ENCODE results near the gene SOS2.
"Not testable (repeated sequence)": the region's sequence is repeated elsewhere in the genome, so short reads cannot be mapped to it uniquely, and the experiment has no call there.

SOS2 gene

DNA sequence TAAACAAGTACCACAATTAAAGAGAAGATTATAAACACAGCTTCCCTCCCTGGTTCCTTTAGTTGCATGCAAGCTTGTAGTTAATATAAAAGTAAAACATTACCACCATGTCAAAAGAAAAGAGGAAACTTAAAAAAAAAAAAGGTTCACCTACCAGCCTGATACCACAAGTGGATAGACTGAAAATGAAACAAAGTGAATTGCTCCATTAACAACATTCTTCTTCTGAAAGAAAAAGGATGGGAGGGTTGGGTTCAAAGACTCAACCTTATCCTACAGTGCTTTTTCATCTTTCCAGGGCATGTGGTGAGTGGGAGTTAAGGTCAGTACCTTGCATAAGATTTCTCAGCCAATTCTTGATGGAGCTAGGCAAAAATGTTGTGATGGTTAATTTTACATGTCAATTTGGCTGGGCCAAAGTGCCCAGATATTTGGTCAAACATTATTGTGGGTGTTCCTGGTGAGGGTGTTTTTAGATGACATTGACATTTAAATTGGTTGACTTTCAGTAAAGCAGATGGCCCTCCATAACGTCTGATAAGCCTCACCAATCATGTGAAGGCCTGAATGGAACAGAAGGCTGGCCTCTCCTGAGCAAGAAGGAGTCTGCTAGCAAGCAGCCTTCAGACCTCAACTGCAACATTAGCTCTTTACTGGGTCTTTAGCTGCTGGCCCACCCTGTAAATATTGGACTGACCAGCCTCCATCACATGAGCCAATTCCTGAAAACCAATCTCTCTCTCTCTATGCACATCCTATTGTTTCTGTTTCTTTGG, 143.8 kb downstream of the SOS2 start:
- in situ Hi-C loops (cut with HindIII; ENCODE audit: low sequenced_read_pairs): no loop called here

DNA sequence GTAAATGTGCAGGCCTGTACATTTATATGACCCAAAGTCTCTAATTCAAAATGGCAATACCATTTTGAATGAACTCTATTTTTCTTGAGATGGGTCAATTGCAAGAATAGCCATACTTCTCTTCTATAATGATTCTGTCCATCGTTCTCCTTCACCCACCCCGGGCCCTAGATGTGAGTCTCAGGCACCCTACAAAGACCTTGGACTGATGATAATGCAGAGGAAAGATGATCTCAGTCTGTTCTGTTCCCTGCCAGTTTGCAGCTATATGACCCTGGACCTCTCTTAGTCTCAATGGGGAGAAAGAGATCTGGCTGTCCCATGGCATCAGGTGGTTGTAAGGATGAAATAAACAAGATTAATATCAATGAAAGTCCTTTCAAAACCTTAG, 145.1 kb downstream of the SOS2 start:
- in situ Hi-C loops (cut with HindIII; ENCODE audit: low sequenced_read_pairs): no loop called here

- in situ Hi-C loops (cut with HindIII; ENCODE audit: low sequenced_read_pairs): no loop called here
Measured at GRCh38 chr14:50085570-50086320, 145.6 kb downstream of the SOS2 start.

GRCh38 chr14:50084666-50085065, 146.7 kb downstream of the SOS2 start:
- in situ Hi-C loops (cut with HindIII; ENCODE audit: low sequenced_read_pairs): no loop called here

DNA sequence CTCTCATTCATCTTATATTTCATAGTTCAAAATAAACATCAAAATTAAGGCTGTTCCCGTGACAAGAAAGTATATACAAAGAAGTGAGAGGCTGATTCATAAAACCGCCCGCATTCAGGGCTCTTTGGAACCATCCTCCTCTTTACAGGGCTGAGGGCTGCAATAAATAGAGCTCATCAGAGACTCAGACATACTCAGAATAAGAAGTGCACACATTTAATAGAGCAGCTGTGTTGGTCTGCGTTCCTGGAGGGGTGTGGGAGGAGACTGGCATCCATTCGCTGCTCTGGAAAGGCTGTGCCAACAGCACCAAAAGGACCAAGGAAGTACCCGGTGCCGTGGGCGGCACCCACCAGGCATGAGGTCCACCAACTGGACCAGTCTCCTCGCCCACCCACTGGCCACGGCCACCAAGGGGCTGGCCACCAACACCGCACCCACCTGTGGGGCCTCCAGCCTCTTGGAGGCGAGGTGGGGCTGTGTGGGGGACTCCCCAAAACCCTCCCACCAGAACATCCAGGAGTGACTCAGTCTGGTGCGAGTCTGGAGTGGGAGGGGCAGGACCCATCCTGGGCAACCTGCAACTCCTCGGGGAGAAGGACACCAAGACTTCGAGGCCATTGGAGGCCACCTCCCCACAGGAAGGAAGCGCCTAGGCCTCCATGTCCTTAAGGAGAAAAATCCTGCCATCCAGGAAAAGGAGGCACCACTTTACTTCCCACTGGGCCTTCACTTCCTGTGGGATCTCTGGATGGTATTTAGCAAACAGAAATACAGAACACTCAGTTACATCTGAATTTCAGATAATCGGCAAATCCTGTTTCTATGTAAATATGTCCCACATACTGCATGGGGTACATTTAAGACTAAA, 147.7 kb downstream of the SOS2 start:
- in situ Hi-C loops (cut with HindIII; ENCODE audit: low sequenced_read_pairs): no loop called here

- in situ Hi-C loops (cut with HindIII; ENCODE audit: low sequenced_read_pairs): no loop called here
Measured at GRCh38 chr14:50082784-50083466, 148.5 kb downstream of the SOS2 start.

DNA sequence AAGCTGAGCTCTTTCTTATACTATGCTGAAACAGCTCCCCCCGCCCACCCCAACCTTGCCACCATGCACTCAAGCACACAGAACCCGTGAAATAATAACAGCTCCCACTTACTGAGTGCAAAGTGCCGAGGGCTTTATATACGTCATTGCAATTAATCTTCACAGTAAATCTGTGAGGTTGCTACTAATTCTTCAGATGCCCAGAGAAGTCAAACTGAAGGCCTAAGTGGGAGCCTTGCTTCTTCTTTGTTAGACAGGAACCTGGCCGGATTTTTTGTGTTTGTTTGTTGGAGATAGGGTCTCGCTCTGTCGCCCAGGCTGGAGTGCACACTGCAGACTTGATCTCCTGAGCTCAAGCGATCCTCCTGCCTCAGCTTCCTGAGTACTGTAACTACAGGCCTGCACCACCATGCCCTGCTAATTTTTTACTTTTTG, 149.1 kb downstream of the SOS2 start:
- in situ Hi-C loops (cut with HindIII; ENCODE audit: low sequenced_read_pairs): no loop called here

DNA sequence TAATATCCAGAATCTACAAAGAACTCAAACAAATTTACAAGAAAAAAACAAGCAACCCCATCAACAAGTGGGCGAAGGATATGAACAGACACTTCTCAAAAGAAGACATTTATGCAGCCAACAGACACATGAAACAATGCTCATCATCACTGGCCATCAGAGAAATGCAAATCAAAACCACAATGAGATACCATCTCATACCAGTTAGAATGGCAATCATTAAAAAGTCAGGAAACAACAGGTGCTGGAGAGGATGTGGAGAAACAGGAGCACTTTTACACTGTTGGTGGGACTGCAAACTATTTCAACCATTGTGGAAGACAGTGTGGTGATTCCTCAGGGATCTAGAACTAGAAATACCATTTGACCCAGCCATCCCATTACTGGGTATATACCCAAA, 152.3 kb downstream of the SOS2 start:
- in situ Hi-C loops (cut with HindIII; ENCODE audit: low sequenced_read_pairs): not testable (repeated sequence)

DNA sequence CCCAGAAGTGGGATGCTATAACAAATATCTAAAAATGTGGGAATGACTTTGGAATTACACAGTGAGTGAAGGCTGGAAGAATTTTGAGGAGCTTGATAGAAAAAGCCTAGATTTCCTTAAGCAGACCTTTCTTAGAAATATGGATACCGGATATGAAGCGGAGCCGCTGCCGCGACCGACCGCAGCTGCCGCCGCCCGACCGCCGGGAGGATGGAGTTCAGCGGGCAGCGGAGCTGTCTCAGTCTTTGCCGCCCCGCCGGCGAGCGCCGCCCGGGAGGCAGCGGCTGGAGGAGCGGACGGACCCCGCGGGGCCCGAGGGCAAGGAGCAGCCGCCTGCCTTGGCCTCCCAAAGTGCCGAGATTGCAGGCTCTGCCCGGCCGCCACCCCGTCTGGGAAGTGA, 157.7 kb downstream of the SOS2 start:
- in situ Hi-C loops (cut with HindIII; ENCODE audit: low sequenced_read_pairs): loop anchor here (5.0 kb wide), 1 partner anchor 81 kb away; no protein-coding TSS in a partner anchor

DNA sequence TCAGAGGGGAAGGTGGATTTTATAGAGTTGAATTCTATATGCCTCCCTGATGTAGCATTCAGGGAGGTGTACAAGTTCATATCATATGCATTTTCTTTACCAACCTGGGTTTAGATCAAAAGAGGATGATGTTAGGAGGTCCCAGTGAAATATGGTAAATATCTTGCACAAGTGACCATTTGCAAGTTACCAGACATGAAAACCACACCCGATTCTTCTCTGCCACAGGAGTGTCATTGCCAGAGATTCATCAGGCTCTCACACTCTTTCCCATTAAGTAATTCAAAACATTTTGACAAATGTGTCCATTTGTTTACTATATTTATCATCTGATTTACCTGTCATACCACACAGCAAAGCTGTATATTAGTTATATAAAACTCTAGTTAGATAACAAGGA, 159.0 kb downstream of the SOS2 start:
- in situ Hi-C loops (cut with HindIII; ENCODE audit: low sequenced_read_pairs): loop anchor here (5.0 kb wide), 1 partner anchor 80 kb away; no protein-coding TSS in a partner anchor

GRCh38 chr14:50070840-50071548, 160.4 kb downstream of the SOS2 start:
- in situ Hi-C loops (cut with HindIII; ENCODE audit: low sequenced_read_pairs): loop anchor here (5.0 kb wide), 1 partner anchor 79 kb away; no protein-coding TSS in a partner anchor

DNA sequence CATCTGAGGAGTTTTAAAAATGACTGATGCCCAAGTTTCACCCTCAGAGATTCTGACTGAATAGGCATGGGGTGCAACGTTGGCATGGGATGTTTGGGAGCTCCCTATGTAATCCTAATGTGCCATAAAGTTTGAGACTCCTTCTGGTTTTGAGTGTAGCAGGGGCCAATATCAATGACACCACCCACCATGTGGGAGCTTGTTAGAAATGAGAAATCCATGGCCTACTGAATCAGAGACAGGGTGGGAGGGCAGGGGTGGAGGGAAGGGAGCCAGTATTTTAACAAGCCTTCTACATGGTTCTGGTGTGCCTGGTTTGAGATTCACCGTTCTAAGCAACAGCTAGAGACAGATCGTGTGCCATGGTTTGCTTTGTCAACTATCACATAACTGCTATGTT, 161.1 kb downstream of the SOS2 start:
- in situ Hi-C loops (cut with HindIII; ENCODE audit: low sequenced_read_pairs): loop anchor here (5.0 kb wide), 1 partner anchor 78 kb away; no protein-coding TSS in a partner anchor

GRCh38 chr14:50069325-50069724, 162.1 kb downstream of the SOS2 start:
- in situ Hi-C loops (cut with HindIII; ENCODE audit: low sequenced_read_pairs): no loop called here

GRCh38 chr14:50068496-50068895, 162.9 kb downstream of the SOS2 start:
- in situ Hi-C loops (cut with HindIII; ENCODE audit: low sequenced_read_pairs): no loop called here

GRCh38 chr14:50067723-50068495, 163.5 kb downstream of the SOS2 start:
- in situ Hi-C loops (cut with HindIII; ENCODE audit: low sequenced_read_pairs): no loop called here
